NCI-H345 (cell line): Measurements from ENCODE around the gene TMEM175.

Source experiments
- DNase-seq: peaks from one replicate; lab custom pipeline; 2025; lab: John Stamatoyannopoulos, UW

Gene TMEM175

GRCh38 chr4:959338-960139 is 27.3 kb downstream of the TMEM175 start:
- no peak for DNase-seq

- no peak for DNase-seq
These were observed 27.9 kb downstream of the TMEM175 start for GRCh38 chr4:960140-960635.

DNA sequence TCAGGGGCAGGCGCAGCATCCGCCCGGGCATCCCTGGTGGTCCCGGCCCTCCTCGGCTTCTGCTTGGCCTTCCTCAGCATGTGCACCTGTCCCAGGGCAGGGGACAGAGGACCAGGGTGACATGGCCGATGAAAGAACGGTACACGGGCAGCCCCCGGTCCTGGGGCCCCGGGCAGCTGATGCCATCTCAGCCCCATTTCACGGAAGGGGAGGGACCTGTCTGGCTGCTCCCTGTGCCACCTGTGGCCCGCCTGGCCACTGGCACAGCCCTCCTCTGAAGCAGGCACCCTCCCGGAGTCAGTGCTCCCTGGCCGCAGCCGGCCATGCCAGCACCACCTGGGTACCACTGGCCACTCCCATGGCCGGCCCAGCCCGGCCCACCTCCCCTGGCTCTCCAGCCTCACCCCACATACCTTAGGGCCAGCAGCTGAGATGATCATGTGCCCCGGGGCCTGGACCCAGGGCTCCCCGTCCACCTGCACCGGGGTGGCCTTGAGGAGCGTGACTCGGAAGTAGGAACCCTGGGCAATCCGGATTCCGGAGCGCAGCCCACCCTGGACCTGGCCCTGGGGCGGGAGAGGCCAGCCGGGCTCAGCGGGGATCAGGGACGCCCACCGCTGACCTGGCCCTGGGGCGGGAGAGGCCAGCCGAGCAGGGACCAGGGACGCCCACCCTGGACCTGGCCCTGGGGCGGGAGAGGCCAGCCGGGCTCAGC is 28.5 kb downstream of the TMEM175 start:
- no peak for DNase-seq

DNA sequence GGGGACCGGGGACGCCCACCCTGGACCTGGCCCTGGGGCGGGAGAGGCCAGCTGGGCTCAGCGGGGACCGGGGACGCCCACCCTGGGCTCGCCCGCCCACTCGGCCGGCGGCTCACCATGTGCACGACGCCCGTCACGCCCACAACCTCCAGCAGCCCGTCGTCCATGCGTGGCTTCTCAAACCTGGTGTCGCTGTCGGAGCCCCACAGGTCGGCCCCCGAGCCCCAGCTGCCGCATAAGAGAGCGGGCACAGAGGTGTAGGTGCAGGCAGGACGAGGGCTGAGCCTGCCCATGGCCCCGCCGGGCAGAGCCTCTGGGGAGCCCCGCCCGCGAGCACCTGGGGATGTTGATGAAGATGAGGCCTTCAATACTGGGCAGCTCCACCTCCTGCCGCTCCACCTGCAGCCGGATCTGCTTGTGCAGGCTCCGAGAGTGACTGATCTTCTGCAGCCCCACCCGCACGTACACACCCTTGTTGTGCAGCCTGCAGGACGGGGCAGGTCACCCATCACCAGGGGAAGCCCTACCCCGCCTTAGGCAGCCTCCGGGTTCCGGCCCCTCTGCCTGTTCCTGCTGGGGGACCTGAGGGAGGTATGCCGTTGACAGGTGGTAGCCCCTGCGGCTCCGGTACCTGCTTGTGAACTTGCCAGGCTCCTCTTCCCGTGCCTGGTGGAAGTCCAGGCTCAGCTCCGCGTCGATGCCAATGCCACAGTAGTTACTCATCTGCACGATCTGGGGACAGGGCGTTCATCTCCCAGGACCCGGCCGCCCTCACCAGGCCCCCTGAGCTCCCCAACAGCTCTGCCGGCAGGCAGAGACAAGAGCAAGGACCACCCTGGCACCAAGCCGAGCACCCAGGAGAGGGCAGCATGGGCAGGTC is 29.3 kb downstream of the TMEM175 start:
- no peak for DNase-seq

GRCh38 chr4:962231-963208 is 30.3 kb downstream of the TMEM175 start:
- DNase-seq = no peak

DNA sequence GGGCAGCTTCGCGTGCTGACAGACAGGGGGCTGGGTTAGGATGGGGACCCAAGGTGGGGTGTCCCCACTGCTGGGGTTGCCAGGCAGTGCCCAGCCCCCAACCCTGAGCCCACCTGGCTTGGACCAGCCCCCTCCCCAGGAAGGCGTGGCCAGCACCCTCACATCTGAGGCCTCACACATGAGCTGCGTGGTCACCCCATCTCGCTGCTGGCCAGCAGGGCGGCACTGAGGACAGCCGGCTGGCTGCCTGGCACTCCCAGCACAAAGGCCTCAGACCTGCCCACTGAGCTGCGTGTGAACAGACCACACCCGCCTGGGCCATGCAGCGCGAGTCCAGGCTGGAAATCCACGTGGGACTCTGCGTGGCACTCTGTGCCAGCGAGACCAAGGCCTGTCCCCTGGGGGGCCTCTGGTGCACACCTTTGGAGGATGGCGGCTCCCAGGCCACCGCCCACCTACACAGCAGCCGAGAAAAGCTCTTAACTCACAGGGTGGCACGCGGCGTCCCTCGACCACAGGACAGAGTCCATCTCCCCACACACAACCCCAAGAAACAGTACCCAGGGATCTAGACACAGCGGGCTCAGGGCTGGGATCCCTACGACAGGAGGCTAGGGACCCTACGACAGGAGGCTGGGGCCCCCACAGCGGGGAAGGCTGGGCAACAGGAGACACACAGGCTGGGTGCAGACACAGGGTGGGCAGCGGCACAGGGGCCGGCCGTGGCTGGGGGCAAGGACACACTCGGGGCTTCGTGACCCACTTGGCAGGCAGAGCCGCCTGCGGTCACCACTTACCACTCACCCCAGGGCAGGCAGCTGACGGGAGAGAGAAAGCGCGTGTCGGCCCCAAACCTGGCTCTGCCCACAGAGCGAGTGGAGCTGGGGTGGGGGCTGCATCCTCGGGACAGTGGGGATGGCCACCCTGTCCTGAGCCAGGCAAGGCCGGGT is 31.3 kb downstream of the TMEM175 start:
- DNase-seq = no peak

- DNase-seq = no peak
These were observed 32.2 kb downstream of the TMEM175 start for GRCh38 chr4:964346-965025.

- no peak for DNase-seq
These were observed 32.9 kb downstream of the TMEM175 start for GRCh38 chr4:965048-965765.

GRCh38 chr4:965766-966134 is 33.5 kb downstream of the TMEM175 start:
- no peak for DNase-seq

GRCh38 chr4:966266-967112 is 34.2 kb downstream of the TMEM175 start:
- DNase-seq = no peak

DNA sequence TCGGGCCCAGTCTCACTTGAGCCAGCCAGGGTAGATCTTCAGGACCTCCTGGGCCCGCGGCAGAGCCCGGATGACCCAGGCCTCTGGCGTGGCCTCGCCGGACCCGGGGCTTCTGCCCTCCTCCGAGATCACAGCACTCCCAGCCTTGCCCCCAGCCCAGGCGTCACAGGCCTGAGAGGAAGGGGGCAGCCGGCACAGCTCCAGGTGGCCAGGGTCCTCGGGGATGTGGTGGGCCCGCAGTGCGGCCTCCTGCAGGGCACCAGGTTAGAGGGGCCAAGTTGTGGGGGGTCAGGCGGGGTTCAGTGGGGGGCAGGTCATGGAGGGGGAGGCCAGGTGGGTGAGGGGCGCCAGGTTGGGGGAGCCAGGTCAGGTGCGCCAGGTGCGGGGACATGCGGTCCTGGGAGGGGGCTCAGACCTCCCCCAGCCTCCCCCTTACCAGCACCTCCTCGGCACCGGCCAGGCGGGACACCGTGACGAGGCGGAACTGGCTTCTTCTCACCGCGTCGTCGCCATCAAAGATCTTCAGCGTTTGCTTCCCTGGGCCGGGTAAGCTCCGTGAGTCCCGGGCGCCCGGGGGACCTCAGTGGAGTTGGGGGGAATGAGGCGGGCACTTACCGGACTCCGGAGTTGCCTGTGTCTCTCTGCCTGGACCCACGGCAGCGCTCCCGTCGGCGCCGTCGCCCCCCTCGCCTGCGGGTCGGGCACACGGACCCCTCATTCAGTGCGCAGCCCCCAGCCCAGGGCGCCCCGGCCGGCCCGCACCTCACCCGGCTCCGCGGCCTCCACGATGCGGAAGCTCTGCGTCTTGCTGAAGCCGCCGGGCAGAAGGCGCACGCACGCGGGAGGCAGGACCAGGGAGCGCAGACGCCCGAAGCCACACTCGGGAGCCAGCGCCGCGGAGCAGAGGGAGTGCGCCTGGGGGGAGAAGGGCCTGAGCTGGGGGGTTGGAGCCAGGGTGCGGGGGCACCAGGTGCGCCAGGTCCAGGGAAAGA is 35.1 kb downstream of the TMEM175 start:
- DNase-seq = no peak

DNA sequence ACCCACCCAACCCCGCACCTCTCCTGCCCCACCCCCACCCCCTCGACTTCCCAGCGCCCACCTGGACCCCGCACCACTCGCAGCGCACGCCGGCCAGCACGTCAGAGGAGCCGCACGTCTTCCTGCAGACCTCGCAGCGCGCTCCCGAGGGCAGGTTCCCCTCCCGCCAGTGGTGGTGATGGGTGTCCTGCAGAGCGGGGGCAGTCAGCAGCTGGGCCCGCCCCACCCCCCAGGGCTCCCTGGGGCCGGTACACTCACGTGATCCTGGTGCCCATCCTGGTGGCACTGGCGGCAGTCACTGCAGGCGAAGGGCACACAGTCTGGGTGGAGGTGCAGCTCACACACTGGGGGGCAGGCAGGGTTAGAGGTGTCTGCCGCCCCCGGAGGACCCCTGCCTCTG is 36.0 kb downstream of the TMEM175 start:
- DNase-seq = no peak

GRCh38 chr4:968621-969394 is 36.5 kb downstream of the TMEM175 start:
- no peak for DNase-seq

DNA sequence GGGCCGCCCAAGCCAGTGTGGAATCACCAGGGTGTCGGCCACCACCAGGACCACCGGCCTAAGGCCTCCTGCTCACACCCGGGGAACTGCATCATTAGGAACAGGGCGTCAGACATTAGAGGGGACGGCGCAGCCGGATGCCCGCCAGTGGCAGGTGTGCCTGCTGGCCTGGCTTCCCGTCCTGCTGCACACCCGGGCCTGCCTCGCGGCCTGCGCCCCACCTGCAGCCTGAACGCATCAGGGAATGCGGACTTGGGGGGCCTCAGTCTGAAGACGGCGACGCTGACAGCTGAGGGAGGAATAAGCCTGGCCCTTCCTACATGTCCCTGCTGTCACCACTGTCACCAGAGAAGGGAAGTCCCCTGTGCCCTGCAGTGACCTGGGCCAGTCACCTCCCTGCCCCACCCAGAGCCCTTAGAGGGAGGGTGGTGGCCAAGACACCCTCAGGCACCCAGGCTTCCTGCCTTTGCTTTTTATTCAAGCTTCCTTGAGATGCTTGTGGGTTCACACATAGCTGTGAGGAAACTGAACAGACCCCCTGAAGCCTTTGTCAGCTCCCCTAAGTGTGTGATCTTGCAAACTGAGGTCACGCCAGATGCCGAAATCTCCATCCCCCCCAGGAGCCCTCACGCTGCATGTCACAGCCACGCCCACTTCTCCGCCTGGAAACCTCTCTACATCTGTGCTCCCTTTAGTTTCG is 37.9 kb downstream of the TMEM175 start:
- DNase-seq = no peak

- DNase-seq = no peak
These were observed 38.7 kb downstream of the TMEM175 start for GRCh38 chr4:970854-971520.
